Measurements from ENCODE around the gene LAMC3.

DNA sequence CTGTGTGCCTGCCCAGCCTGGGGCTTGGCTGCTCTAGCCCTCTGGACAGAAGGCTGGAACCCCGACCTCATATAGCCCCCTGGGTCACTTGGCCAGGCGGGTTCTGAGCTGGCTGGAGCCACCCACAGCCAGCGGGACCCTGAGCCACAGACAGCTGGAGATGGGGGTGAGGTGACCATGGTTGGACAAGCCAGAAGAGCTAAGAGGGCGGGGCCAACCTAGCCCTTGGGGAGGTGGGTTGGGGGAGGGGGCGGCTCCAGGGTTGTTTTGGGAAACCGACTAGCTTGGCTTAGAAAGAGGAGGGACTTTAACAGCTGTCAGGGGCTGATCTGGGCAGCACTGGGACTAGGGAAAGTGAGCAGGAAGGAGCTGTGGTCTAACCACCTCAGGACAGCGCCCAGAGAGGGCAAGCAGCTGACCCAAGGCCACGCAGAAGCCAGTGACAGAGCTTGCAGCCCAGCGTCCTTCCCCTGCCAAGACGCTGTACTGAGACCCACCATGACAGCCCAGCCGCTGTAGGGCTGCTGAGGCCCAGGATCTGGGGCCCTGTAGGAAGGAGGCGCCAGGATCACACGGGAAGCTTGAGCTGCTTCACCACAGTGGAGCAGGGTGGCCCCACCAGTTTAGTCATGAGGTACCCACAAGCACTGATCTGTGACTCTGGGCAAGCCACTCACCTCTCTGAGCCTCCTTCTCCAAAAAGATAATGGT lies 89.6 kb downstream of the LAMC3 start:
- TF ChIP-seq, protein P1, sequence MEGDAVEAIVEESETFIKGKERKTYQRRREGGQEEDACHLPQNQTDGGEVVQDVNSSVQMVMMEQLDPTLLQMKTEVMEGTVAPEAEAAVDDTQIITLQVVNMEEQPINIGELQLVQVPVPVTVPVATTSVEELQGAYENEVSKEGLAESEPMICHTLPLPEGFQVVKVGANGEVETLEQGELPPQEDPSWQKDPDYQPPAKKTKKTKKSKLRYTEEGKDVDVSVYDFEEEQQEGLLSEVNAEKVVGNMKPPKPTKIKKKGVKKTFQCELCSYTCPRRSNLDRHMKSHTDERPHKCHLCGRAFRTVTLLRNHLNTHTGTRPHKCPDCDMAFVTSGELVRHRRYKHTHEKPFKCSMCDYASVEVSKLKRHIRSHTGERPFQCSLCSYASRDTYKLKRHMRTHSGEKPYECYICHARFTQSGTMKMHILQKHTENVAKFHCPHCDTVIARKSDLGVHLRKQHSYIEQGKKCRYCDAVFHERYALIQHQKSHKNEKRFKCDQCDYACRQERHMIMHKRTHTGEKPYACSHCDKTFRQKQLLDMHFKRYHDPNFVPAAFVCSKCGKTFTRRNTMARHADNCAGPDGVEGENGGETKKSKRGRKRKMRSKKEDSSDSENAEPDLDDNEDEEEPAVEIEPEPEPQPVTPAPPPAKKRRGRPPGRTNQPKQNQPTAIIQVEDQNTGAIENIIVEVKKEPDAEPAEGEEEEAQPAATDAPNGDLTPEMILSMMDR (IDR thresholded peaks at IDR 0.05), result no peak
- TF ChIP-seq EZH2 (IDR thresholded peaks at IDR 0.05), result no peak

All from neural progenitor cell (in vitro differentiated cells).